T-helper 1 cell (primary cell): ENCODE data around the gene LAIR2.
"Not testable (repeated sequence)": the region's sequence is repeated elsewhere in the genome, so short reads cannot be mapped to it uniquely, and the experiment has no call there.

Source experiments
- DNase-seq, 5 donors: peaks; one replicate each; pipeline ENCODE4 v3.0.0-alpha.2; 2012 to 2020

The LAIR2 gene

DNA sequence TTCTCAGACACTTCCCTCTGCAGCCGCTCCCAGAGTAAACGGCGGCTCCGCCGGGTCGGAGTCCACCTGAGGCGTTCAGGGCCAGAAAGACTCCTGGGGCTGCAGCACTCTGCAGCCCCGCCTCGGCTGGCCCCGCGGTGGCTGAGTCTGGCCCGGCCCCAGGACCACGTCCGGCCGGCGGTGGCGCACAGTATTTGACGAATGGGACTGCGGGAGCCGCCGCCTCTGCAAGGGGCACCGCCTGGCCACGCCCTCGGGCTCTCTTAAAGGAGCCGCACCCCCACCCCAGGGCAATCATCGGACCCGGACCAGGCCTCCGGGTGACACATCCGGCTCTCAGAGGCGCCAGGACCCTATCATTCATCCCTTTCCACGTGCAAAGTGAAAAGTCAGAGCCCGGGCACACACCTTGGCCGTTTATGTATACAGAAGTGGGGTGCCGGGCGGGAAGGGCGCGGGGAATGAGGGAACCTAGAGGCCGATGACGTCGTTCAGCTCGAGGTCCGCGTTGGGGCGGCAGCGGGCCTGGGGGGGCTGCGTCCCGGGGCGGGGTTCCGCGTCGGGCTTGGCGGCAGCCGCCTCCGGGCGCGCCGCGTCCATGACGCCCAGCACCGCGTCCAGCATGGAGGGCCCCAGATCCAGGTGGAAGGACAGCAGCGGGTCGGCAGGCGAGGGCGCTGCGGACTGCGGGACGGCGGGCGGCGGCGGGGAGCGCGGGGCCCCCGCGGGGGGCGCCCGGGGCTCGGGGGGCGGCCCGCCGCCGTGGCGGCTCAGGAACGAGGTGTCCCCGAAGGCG is 37.8 kb upstream of the LAIR2 start:
- DNase-seq: peak; percentile 46 to 92 (median 54)

DNA sequence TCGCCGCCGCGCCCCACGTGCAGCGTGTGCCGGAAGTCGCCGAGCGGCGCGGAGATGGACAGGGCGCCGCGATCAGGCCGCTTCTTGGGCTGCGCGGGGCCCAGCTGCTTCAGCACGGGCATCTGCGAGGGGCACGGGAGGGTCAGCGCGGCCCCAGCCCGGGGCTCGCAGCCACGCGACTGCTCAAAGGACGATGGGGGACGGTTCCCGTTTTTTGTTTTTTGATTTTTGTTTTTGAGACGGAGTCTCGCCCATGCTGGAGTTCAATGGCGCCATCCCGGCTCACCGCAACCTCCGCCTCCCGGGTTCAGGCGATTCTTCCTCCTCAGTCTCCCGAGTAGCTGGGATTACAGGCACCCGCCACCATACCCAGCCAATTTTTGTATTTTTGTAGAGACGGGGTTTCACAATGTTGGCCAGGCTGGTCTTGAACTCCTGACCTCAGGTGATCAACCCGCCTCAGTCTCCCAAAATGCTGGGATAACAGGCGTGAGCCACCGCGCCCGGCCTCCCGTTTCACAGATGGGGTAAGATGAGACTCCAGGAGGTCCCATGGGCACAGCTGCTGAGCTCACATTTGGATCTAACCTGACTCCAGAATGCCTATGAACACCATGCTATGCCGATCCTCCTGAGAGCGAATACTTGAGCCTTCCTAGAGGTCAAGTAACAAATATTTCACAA is 37.1 kb upstream of the LAIR2 start:
- no peak for DNase-seq

DNA sequence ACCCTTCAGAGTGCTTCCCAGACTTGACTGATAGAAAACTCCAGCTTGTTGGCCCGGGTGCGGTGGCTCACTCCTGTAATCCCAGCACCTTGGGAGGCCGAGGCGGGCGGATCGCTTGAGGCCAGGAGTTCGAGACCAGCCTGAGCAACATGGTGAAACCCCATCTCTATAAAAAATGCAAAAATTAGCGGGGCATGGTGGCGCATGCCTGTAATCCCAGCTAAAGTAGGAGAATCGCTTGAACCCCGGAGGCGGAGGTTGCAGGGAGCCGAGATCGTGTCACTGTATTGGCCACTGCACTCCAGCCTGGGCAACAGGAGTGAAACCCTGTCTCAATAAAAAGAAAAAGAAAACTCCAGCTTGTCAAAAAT is 36.5 kb upstream of the LAIR2 start:
- not testable (repeated sequence) for DNase-seq

DNA sequence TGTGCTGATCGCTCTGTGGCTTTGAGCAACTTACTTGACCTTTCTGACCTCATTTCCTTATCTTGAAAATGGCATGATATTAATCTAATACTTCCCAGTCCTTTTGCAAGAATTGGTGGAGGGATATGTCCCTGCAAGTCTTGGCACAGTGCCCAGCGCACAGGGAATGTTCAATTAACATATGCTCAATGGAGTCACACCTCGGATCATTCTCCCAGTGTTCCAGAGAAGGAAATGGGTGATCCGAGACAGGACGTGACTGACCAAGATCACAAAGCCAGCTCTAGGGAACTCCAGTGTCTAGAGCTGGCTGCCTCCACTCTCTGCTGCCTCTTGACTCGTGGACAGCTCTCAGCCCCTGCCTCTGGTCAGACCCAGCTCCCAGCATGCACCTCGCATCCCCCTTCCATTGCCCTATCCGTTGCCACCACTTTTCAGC is 33.1 kb upstream of the LAIR2 start:
- no peak for DNase-seq

DNA sequence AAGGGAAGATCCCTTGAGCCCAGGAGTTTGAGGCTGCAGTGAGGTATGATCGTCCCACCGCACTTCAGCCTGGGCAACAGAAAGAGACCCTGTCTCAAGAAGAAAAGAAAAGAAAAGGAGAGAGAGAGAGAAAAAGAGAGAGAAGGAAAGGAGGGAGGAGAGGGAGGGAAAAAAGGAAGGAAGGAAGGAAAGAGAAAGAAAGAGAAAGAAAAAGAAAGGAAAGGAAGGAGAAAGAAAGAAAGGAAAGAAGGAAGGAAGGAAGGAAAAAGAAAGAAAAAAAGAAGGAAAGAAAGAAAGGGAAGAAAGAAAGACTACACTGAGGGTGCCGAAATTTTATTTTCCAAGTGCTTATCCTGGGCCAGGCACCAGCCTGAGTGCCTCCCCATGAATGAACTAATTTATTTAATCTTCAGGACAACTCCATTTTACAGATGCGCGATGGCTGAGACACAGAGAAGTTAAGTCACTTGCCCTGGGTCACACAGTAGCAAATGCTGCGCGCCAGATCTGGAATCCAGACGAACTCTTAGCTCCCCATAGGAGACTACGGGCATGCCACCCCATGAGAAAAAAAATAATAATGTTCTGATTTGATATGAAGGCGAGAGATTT is 32.2 kb upstream of the LAIR2 start:
- no peak for DNase-seq

DNA sequence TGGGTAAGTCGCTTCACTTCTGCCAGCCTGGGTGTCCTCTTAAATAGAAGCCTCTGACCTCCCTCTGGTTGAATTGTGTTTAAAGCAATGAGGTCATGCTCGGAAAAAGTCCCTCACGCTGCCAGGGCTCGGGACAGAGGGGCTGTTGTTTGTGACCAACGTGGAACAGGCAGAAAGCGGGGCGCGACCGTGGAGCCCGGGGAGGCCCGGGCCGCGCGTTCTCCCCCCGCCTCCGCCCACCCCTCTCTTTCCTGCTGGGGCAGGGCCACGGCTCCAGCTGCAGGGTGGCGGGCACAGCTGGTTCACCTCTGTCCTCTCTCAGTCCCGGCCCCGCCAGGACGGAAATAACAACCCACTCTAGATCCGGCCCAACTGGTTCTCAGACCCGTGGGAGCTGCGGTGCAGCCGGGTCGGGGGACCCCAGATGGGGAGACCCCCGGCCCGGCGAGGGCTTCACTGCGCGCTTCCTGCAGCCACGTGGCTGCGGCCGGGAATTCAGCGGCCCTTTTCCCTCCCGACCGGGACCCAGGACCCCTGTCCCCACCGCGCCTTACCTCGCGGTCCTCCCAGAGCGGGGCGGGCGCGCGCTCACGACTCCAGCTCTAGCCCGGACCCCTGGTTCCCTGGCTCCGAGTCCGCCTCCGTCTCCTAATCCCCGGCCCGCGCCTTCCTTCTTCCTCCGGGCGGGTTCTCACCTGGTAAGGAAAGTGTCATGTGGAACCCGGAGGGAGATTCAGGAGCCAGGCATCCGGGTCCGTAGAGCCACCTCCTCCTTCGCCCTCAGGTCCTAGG is 31.4 kb upstream of the LAIR2 start:
- DNase-seq: no peak

DNA sequence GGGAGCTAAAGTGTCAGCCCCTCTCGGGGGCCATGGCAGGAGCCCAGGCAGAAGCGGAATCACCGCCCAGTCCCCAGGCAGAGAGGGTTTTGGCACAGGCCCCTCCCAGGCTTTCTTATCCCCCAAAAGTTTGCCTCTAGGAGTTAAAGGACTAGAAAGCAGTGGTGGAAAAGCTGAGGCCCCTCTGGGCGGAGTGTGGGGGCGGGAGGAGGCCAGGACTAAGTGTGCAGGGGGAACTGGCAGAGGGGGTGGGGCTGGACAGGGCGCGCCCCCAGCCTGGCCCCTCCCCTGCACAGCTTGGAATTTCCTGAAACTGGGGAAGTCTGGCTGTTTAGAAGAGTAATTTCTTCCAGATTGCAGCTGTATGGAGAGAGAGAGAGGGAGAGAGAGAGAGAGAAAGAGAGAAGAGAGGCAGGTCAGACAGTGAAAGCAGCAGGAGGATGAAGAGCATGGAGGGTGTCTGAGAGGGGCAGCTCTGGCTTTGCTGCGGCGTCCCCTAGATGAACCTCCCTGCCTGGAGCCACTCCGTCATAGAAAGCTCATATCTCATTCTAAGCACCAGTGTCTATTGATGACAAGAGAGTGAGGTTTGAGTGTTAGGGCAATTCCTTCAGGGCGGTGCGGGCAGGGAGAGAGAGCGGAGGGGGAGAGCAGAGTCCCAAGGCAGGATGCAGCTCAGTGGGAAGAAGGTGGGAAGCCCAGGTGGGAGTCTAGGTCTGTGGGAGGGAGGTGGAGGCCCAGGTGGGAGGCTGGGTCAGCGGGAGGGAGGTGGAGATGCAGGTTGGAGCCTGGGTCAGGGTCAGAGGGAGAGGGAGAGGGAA is 29.4 kb upstream of the LAIR2 start, which contains the start of gene CDC42EP5:
Gene CDC42EP5, minus strand, starts transcription at position 226 of the 821 bp plus-strand sequence. CDS start 7,749 bp downstream, outside the sequence.
- no peak for DNase-seq

DNA sequence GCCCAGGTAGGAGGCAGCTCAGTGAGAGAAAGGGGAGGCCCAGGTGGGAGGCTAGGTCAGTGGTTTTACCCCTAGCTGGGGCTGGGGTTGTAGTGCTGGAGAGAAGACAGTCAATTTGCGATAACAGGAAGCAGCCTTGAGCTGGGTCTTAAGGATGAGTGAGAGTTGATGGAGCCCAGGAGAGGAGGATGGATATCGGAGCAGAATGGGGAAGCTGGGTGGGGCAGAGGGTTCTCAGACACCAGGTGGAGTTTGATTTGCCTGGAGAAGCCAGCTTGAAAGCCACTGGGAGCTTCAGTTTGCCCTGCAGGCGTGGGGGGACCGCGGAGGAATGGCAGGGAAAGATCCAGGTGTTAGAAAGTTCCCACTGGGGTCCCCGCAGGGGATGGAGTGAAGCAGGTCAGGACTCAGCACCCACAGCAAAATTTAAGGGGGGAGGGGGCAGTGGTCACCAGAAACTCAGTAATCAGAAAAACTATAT is 28.7 kb upstream of the LAIR2 start:
- no peak for DNase-seq

DNA sequence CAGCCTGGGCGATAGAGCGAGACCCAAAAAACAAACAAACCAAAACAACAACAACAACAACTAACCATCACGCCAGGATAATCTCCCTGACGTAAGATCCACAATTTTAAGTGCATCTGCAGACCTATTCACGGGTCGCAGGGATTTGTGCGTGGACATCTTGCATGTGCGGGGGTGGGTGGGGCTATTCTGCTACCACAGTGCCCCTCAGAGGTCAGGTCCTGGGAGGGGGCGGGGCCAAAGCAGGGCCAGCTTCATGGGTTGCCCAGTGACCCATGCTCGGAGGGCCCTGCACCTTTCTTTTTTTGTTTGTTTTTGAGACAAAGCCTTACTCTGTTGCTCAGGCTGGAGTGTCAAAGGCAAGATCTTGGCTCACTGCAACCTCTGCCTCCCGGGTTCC is 26.9 kb upstream of the LAIR2 start:
- DNase-seq: no peak

DNA sequence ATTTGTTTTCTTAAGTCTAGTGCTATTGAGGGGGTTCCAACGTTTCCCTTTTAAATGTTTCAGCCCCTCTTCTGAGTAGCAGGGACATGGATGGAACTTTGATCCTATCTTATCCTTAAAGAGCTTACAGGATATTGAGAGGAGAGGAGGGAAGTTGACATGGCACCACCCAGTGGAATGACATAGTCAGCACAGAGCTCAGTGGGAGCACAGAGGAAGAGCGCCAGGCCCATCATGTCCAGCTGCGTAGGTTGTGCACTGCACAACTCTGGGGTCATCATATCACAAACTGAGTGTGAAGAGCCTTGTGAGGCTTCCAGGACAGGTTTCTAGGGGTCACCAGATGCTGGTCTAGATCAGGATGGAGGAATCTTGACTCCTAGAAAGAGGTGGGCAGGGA is 25.0 kb upstream of the LAIR2 start:
- no peak for DNase-seq

DNA sequence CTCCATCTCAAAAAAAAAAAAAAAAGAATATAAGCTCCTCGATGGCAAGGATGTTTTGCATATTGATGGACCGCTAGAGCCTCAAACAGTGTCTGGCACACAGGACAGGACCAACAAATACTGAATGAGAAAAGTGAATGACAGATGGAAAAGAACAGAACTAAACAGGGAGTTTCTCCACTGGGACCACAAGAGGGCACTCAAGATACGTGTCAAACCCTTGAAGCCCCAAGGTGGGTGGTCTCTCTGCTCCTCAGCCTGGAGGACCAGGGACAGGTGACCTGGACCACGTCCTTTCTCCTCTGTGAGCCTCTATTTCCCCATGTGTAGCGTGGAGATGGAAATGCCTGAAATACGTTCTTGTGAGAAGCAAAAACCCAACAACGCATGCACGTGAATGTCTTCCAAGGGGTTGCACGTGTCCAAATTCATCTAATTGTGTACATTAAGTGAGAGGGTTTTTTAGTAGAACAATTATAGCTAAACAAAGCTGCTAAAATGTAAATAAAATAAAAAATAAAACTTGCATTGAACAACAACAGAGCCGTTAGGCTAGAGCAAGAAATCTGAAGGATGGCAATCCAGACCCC is 23.9 kb upstream of the LAIR2 start:
- DNase-seq: peak in 1 of 5 donors; percentile 38

DNA sequence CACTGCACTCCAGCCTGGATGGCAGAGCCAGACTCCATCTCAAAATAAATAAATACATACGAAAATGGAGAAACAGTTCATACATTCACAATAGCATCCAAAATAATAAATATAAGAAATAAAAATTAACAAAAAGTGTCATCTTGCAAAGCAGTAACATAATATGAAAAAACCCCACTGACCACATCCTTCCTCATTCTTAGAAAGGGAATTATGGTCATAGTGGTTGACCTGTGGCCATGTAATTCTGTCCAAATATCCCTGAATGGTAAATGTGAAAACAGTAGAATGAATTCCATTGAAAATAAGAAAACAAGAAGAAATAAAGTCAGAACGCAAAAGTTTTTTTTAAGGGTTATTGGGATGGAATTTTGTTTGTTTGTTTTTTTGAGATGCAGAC is 22.6 kb upstream of the LAIR2 start:
- no peak for DNase-seq

DNA sequence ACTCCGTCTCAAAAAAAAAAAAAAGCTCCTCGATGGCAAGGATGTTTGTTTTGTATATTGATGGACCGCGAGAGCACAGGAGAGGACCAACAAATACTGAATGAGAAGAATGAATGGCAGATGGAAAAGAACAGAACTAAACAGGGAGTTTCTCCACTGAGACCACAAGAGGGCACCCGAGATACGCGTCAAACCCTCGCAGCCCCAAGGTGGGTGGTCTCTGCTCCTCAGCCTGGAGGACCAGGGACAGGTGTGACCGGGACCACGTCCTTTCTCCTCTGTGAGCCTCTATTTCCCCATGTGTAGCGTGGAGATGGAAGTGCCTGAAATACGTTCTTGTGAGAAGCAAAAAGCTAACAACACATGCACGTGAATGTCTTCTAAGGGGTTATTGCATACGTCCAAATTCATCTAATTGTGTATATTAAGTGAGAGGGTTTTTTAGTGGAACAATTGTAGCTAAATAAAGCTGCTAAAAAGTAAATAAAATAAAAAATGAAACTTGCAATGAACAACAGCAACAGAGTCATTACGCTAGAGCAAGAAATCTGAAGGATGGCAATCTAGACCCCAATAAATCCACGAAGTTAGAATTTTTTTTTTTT is 21.2 kb upstream of the LAIR2 start:
- peak in 1 of 5 donors; percentile 37 for DNase-seq

DNA sequence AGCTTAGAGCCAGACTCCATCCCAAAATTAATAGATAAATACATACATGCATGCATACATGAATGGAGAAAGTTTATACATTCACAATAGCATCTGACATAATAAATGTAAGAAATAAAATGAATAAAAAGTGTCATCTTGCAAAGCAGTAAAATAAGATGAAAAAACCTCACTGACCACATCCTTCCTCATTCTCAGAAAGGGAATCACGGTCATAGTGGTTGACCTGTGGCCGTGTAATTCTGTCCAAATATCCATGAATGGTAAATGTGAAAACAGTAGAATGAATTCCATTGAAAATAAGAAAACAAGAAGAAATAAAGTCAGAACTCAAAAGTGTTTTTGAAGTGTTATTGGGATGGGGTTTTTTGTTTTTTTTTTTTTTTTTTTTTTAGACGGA is 19.7 kb upstream of the LAIR2 start:
- DNase-seq: no peak

DNA sequence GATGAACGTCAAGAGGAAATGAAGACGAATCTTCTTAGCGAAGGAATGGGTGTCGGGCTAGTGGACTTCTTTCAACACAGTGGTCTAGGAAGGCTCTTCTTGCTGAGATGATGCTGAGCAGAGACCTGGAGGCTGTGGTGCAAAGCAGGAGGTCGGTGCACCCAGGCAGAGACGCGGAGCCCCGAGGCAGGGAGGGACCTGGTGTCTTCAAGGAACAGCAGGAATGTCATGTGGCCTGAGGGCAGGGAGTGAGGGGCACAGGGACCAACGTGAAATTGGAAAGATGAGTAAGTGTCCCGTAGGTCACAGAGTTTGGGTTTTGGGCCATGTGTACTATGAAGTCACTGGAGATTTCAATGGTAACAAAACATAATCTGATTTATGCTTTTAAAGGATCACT is 18.2 kb upstream of the LAIR2 start:
- no peak for DNase-seq

DNA sequence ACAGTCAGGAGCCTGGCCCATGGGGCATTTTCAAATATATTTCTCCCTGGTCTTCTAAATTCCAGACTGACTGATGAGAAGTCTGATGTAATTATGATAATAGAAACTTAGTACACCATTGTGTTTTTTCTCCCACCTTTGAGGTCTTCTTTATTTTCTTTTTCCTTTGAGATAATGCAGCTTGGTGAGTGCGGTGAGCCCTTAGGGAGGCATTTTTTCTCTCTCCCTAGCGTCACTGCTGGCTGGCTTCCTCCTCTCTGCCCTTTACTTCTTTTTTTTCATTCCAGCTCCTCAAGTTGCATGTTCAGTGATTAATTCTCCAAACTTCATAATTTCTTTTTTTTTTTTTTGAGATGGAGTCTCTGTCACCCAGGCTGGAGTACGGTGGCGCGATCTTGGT is 16.8 kb upstream of the LAIR2 start:
- DNase-seq: no peak

DNA sequence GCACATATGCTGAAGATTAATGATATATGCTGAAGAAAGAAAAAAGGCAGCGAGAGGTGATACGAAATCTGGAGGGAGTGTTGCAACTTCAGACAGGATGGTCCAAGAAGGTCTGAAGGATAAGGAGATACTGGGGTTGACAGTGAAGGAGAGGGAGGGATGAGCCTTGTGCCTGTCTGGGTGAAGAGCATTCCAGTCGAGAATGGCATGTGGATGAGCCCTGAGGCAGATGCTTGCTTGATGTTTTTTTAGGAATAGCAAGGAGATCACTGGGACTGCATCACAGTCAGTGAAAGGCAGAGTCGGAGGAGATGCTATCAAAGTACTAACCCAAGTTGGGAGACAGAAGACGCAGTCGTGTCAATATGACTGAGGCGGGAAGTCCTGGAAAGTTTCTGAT is 13.3 kb upstream of the LAIR2 start:
- DNase-seq: no peak

DNA sequence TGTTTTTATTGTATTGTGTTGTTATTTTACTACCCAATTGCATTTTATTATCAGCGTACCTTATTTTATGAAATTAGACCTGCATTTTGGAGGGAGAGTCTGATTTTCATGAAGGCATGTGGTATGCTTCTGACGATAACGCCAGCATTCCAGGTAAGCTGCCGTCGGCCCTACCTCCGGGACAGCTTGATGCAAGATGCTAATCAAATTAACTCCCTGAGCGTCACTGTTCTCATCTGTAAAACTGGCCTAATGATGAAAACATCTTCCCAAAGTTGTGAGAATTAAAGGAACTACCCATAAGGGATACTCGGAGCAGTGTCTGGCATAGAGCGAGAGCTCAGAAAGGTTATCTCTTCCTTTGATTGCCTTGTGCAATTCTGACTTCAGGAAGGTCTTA is 12.9 kb upstream of the LAIR2 start:
- DNase-seq: no peak

DNA sequence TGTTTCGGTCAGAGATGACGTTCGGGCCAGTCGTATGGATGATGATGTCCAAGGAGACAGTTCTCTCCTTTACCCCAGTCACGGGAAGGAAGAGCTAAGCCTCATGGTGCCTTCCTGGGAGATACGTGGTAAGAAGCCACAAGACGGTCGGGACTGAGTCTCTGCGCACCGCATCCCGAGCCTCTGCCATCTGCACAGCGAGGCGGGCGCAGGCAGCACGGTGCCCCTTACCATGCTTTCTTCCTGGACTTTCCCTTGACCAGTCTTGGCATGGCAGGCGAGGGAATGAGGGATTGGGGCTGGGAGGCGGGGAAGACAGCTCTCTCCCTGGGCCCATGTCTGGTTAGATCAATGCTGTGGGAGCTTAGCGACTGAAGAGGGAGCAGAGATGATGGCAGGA is 10.1 kb upstream of the LAIR2 start:
- DNase-seq: no peak

DNA sequence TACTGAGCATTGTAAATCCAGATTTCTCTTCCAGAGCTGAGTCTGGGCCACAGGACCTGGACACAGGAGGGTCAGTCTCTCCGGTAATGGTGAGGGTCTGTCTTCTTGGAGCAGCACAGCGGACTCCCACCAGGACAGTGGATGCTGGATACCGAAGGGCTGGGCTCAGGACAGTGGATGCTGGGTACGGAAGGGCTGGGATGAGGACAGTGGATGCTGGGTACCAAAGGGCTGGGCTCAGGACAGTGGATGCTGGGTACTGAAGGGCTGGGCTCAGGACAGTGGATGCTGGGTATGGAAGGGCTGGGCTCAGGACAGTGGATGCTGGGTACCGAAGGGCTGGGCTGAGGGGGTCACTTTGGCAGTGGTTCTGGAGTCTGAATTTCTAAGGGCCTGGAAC is 9.6 kb upstream of the LAIR2 start:
- not testable (repeated sequence) for DNase-seq

DNA sequence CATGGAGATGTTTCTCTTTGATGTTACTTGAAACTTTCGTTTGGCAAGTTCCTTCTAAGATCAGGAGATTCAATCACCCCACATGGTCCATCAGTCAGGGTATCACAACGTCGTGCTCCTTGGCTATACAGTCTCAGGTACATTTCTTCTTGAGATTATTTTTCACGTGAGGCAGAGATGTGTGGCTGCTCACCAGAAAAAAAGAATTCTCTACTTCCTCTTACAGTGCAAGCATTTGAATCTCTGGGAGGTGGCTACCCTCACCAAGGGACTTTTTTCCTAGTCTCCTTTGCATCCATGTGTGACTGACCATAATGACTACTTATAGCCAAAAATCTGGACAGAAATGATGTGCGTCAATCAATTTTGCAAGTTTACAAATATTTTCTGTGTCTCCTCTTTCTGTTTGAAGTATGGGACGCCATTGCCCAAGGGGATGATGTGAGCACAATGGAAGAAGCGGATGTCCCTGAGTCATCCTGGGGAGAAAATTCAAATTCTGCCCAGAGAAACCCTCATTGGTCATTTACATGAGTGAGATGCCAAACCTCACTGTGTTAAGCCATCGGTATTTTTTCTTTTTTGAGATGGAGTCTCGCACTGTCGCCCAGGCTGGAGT is 8.6 kb upstream of the LAIR2 start:
- no peak for DNase-seq
